Activated T-helper 9 cell treated with anti-CD3 and anti-CD28 coated beads, Interleukin-2, amount 50 U/mL, for 16 hours (primary cell): ENCODE measurements around the gene PTF1A.

Experiments used
- DNase-seq: peaks from one replicate; pipeline ENCODE4 v3.0.0-alpha.2; 2020; ENCODE audit warnings: low read depth

PTF1A gene

DNA sequence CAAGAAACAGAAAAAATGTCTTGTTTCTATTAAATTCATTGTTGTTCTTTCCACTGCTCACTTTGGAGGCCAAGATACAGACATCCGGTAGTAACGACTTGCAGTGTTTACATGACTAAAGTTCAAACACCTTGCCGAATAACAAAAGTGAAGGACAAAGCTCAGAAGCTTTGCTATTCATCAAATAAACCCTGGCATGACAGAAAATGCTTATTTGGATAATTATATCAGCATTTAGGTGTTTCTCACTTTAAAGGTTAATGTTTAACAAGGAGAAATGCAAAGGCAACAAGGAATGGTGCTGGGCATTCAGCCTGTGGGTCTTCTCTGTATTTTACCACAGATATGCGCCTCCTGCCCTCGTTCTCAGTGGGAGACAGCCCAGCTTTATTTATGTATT lies 5.4 kb upstream of the PTF1A start:
- no peak for DNase-seq

DNA sequence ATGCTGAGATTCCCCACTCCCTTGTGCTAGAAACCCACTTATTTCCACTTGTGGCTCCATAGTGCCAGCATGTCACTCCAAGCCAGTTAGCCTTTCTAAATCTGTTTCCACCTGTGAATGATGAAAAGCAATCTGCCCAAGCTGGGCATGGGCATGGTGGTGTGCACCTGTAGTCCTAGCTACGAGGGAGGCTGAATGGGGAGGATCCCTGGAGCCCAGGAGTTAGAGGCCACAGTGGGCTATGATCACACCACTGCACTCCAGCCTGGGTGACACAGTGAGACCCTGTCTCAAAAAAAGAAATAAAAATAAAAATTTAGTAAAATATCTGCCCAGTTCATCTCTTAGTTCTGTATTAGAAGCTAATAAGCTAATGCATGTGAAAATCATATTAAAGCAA lies 5.0 kb upstream of the PTF1A start:
- no peak for DNase-seq

GRCh38 chr10:23189024-23189423 lies 3.1 kb upstream of the PTF1A start:
- no peak for DNase-seq

DNA sequence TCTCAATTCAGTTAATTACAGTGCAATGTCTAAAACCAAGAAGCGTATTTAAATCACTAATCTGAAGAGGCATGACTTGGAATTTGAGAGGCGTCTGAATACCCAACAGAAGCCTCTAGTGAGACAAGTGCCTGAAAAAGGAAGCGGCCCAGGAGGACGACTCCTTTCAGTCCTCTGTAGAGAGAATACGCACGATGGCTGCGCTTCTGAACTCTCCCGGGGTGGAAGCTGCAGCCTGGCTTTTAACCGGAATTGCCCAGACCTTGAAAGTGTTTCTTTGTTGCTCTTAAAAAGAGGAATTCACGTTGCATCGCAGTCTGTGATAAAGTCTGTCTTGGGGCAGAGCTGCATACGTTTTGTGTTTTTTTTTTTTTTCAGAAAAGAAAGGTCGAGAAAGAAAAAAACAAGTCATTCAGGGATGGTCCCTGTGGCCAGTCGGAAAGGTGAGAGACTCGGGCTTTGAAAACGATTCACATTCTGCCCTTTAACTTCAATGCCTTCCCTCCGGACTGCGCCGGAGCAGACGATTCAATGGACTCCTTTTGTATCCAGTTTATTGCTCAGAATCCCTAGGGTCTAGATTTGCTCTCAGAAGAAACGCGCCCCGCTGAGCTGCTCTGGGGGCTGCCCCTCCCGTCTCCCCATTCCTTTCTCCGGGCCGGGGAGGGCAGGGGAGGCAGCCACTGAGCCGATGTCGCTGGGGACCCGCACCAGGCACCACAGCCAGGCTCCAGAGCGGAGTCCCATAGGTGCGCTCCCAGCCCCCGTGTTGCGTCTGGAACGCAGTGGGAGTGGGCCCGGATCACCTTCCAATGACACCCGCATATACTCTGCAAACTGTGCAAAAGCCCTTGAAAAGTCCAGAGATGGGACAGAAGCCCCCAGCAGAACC lies 994 bp upstream of the PTF1A start:
- DNase-seq, result no peak

GRCh38 chr10:23192712-23193434 lies 761 bp downstream of the PTF1A start:
- DNase-seq, result no peak

DNA sequence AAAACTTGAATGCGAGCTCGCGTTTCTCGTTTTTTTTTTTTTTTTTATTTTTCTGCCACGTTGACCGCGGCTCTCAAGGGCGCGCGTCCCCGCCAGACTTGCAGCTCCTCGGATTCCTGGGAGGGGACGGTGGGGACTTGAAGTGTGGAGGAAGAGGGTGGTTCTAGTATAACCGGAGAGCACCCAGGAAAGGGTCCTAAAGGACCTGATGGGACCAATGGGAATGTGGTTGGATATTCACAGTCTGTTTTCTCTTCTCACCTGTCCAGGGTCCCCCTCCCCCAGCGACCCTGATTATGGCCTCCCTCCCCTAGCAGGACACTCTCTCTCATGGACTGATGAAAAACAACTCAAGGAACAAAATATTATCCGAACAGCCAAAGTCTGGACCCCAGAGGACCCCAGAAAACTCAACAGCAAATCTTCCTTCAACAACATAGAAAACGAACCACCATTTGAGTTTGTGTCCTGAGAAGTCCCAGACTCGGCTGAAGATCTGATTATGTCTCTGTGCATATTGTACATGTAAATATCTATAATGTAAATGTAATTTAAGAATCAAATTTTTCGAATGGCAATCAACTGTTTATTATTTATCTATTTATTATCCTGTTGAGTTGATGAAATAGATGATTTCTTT lies 1.4 kb downstream of the PTF1A start:
- no peak for DNase-seq

GRCh38 chr10:23194471-23194965 lies 2.4 kb downstream of the PTF1A start:
- no peak for DNase-seq

- DNase-seq, result no peak
Observed at GRCh38 chr10:23194966-23195845, 3.1 kb downstream of the PTF1A start.

- DNase-seq, result no peak
Observed at GRCh38 chr10:23195846-23196600, 3.9 kb downstream of the PTF1A start.

- DNase-seq, result no peak
Observed at GRCh38 chr10:23196915-23197314, 4.8 kb downstream of the PTF1A start.

DNA sequence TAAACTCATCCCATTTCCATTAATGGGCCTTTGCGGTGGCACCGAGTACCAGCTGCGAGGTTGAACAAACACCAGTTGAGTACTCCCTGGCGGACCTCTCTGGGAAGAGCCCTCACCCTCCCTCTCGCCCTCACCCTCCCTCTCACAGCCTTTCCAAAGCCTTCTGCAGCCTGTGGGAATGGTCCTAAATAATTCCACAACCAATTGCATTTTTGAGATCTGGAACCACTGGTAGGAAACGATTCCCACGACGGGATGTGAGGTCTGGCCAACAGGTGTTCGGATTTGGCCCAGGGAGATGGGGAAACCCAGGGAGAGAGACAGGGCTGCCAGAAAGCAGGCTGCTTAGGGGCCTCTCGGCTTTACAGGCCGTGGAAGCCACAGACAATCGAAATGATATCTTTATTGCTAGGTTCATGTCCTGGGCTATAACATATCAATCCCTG lies 5.3 kb downstream of the PTF1A start:
- DNase-seq, result no peak

DNA sequence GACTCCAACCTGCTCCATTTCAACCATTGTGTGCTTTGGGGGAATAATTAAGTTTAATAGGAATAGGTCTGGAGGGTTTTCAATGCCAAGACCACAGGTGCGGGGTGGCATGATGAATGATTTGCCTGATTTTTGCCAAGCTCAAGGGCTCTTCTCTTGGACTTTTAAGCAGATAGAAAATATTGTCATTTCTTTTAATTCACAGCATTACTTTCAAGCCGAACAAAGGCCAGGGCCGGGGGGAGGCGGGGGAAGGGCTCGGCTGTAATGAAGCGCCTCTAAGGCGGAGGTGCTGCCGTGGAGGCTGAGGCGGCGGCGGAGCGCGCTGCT lies 6.5 kb downstream of the PTF1A start:
- no peak for DNase-seq

- no peak for DNase-seq
Observed at GRCh38 chr10:23198940-23199767, 7.0 kb downstream of the PTF1A start.

DNA sequence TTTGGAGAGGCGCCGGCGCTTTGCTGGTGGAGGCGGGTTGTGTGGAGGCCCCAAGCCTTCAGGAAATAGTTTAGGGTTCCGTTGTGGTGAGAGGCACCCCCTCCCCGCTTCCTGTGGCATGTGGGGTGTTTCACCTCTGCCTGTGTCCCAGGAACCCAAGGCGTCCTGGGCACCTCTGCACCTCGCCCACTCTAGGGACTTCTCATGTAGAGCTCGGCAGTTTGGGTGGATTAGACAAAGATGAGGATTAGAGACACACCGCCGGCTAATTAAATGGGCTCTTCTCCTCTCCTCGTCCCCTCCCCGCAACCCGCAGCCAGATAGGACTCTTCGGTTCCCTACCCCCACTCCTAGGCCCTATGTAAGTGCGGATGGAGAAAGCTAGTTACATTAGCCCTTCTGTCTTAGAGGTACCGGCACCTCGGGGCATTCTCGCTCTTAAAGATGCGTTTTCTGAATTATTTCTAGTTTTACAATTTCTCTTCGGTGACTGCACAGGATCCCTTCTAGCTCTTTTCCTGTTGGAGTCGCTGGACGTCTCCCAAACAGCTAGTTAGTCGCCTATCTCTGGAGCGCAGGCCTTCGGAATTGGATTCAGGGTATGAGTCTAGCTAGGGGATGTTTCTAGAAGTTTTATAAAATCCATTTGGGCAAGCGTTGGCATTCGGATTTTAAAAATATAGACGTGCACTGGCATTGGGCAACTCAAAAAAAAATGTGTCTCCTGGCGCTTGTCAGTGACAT lies 7.8 kb downstream of the PTF1A start:
- no peak for DNase-seq

- DNase-seq, result no peak
Observed at GRCh38 chr10:23200586-23200985, 8.5 kb downstream of the PTF1A start.

GRCh38 chr10:23200997-23201652 lies 9.0 kb downstream of the PTF1A start:
- no peak for DNase-seq

DNA sequence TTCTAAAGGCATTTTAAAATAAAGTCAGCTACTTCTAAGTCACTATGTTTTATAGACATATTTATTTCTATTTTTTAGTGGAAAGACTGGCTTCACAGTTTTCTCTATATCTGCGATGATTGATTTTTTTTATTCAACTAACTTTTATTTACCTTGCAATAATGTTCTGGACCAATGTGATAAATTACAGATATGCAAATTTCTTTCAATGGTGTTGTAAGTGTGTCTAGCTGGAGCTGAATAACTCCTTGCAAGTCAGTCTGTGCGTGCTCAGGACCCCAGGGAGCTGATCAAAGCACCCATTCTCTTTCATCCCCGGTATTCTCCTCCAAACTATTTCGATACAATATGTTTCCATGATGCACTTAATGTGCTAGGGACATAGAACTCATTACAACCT lies 9.7 kb downstream of the PTF1A start:
- no peak for DNase-seq

- DNase-seq, result no peak
Observed at GRCh38 chr10:23202779-23203178, 10.7 kb downstream of the PTF1A start.
